A549 (cell line): ENCODE results near the gene ZNF785. TPM values are rescaled to one million over a fixed set of nuclear protein-coding genes. Genes with fewer than 3 reads are reported as not detected.

Source experiments
- ATAC-seq, 2 experiments: fragments of 200-7000 bp in 1 of 2; fragments of >200 bp in 1 of 2; cut with Nextera tagmentation in 1 of 2; cut with Tn5 transposase in 1 of 2; 3 replicates each; pipeline versions ENCODE4 v1.8.0 to v1.9.1; 2018 to 2020; ENCODE audit warnings: mild to moderate bottlenecking in 1 of 2, moderate library complexity in 1 of 2
- CTCF ChIA-PET: fragments of 300-600 bp; sonication (Branson Sonifier 250); formaldehyde crosslinking; extraction: SDS; loops from one replicate; lab custom pipeline; 2021; ENCODE audit warnings: antibody characterized with exemption, inconsistent platforms; lab: Yijun Ruan, JAX
- POLR2A ChIA-PET: fragments of 350-600 bp; formaldehyde crosslinking; extraction: SDS; loops from one replicate; lab custom pipeline; 2021; ENCODE audit warnings: antibody characterized with exemption, inconsistent platforms; lab: Yijun Ruan, JAX
- DNase-seq, 2 experiments: peaks; one replicate each; pipeline versions ENCODE4 v3.0.0 to v3.0.0-alpha.2; 2011 to 2016; ENCODE audit warnings: low read depth in 1 of 2, low spot score in 1 of 2
- FAIRE-seq: peaks from 2 replicates; lab custom pipeline; 2011; peaks lifted over from hg19 to GRCh38; lab: Jason Lieb, UNC
- H3K27ac ChIP-seq, 2 experiments: fragments of >200 bp; sonication (Bioruptor Twin); formaldehyde crosslinking; 3 replicates each; pipeline ENCODE4 v1.5.1; 2016 to 2017
- H3K4me1 ChIP-seq: fragments of >200 bp; sonication (Bioruptor Twin); formaldehyde crosslinking; 3 replicates; pipeline ENCODE4 v1.6.1; 2016
- H3K4me2 ChIP-seq: fragments of >200 bp; sonication (Bioruptor Twin); formaldehyde crosslinking; 3 replicates; pipeline ENCODE4 v1.6.1; 2016
- H3K4me3 ChIP-seq: fragments of >200 bp; sonication (Bioruptor Twin); formaldehyde crosslinking; 3 replicates; pipeline ENCODE4 v1.5.1; 2016
- H3K9me3 ChIP-seq: fragments of >200 bp; sonication (Bioruptor Twin); formaldehyde crosslinking; 3 replicates; pipeline ENCODE4 v1.6.1; 2016
- CBX2 ChIP-seq: fragments of 200-600 bp; sonication (generic); IDR thresholded peaks from 2 replicates; pipeline ENCODE4 v1.6.1; 2016; ENCODE audit warnings: low read depth, mild to moderate bottlenecking, borderline replicate concordance
- CHD2 ChIP-seq: fragments of 150-350 bp; IDR thresholded peaks from 2 replicates; pipeline ENCODE4 v1.6.1; 2014; ENCODE audit warnings: low read length; ENCODE audit not compliant: partially characterized antibody
- EHF ChIP-seq: fragments of 250-450 bp; sonication (Bioruptor Pico); IDR thresholded peaks from 2 replicates; pipeline ENCODE4 v1.5.0; 2020; ENCODE audit warnings: mild to moderate bottlenecking
- EHMT2 ChIP-seq: fragments of 200-600 bp; sonication (generic); IDR thresholded peaks from 2 replicates; pipeline ENCODE4 v1.6.1; 2016; ENCODE audit warnings: antibody characterized with exemption, low read depth, mild to moderate bottlenecking, moderate library complexity
- EP300 ChIP-seq, 2 experiments: fragments of >200 bp; sonication (Bioruptor Twin); formaldehyde crosslinking; IDR thresholded peaks; 2 replicates in 1 of 2; 3 replicates in 1 of 2; pipeline ENCODE4 v1.6.1; 2016 to 2017
- FOXS1 ChIP-seq: fragments of 250-450 bp; sonication (Bioruptor Pico); IDR thresholded peaks from 2 replicates; pipeline ENCODE4 v1.5.0; 2020; ENCODE audit warnings: mild to moderate bottlenecking, moderate library complexity
- GATA3 ChIP-seq: IDR thresholded peaks from 2 replicates; pipeline ENCODE4 v1.6.1; 2012; ENCODE audit warnings: borderline replicate concordance
- HES2 ChIP-seq: fragments of >200 bp; sonication (Bioruptor Twin); formaldehyde crosslinking; IDR thresholded peaks from 2 replicates; pipeline ENCODE4 v1.6.1; 2016
- HOXB5 ChIP-seq: fragments of 250-450 bp; sonication (Bioruptor Pico); IDR thresholded peaks from 2 replicates; pipeline ENCODE4 v1.5.0; 2020; ENCODE audit warnings: mild to moderate bottlenecking, moderate library complexity
- JUNB ChIP-seq: fragments of >200 bp; sonication (Bioruptor Twin); formaldehyde crosslinking; IDR thresholded peaks from 2 replicates; pipeline ENCODE4 v1.6.1; 2016
- KDM5A ChIP-seq: fragments of 200-600 bp; sonication (generic); IDR thresholded peaks from 2 replicates; pipeline ENCODE4 v1.6.1; 2016; ENCODE audit warnings: antibody characterized with exemption, mild to moderate bottlenecking
- MAZ ChIP-seq: fragments of 150-350 bp; IDR thresholded peaks from 2 replicates; pipeline ENCODE4 v1.6.1; 2014; ENCODE audit warnings: antibody characterized with exemption, low read depth, low read length, borderline replicate concordance
- MYC ChIP-seq: IDR thresholded peaks from 2 replicates; pipeline ENCODE4 v1.6.1; 2012; ENCODE audit warnings: mild to moderate bottlenecking, inconsistent platforms, low read length, improper control_type of control experiment, borderline replicate concordance
- NFE2L2 ChIP-seq: fragments of 150-350 bp; conservative IDR thresholded peaks from 2 replicates; pipeline ENCODE4 v1.6.1; 2014; ENCODE audit warnings: low read length
- POLR2A ChIP-seq: IDR thresholded peaks from 2 replicates; pipeline ENCODE4 v1.6.1; 2012; ENCODE audit warnings: mild to moderate bottlenecking, low read length
- RAD21 ChIP-seq, 2 experiments: fragments of >200 bp in 1 of 2; sonication (Bioruptor Twin) in 1 of 2; formaldehyde crosslinking in 1 of 2; IDR thresholded peaks in 1 of 2; conservative IDR thresholded peaks in 1 of 2; 2 replicates in 1 of 2; 3 replicates in 1 of 2; pipeline ENCODE4 v1.6.1; 2012 to 2018; ENCODE audit warnings: inconsistent platforms in 1 of 2
- REST ChIP-seq: fragments of 200-600 bp; sonication (generic); IDR thresholded peaks from 2 replicates; pipeline ENCODE4 v1.6.1; 2016; ENCODE audit warnings: antibody characterized with exemption, mild to moderate bottlenecking, moderate library complexity
- RFX5 ChIP-seq: fragments of 450-650 bp; IDR thresholded peaks from 2 replicates; pipeline ENCODE4 v1.7.1; 2014; ENCODE audit warnings: antibody characterized with exemption, mild to moderate bottlenecking, moderate library complexity
- WGBS: methylation state at CpG from one replicate; pipeline ENCODE4 v1.1.6; 2017; ENCODE audit errors: missing lambda C conversion rate; 5-methylcytosine and 5-hydroxymethylcytosine counted together
- polyA plus RNA-seq, 4 experiments: library from polyadenylated mRNA; depleted of rRNA in 3 of 4; stranded (reverse); fragments of >200 nt; fragmentation: RNase III in 1 of 4; extraction: RNeasy Plus Mini Kit Qiagen cat#74134 plus additional on column Dnase treatment in 1 of 4; gene quantifications; 2 replicates in 3 of 4; 3 replicates in 1 of 4; pipeline ENCODE4 v1.2.3, GENCODE V29; 2011 to 2017
- TF ChIP-seq, protein P1 (sequence below): IDR thresholded peaks from 2 replicates; pipeline ENCODE4 v1.6.1; 2012
- TF ChIP-seq, protein P2 (sequence below): IDR thresholded peaks from 2 replicates; pipeline ENCODE4 v1.6.1; 2012; ENCODE audit warnings: low read depth, borderline replicate concordance
- TF ChIP-seq, protein P3 (sequence below): fragments of 250-450 bp; sonication (Bioruptor Pico); IDR thresholded peaks from 2 replicates; pipeline ENCODE4 v1.5.0; 2020; ENCODE audit warnings: low read depth, mild to moderate bottlenecking, moderate library complexity
- TF ChIP-seq, protein P4 (sequence below): IDR thresholded peaks from 2 replicates; pipeline ENCODE4 v1.6.1; 2012
- TF ChIP-seq, protein P5 (sequence below): fragments of >200 bp; sonication (Bioruptor Twin); formaldehyde crosslinking; IDR thresholded peaks from 3 replicates; pipeline ENCODE4 v1.6.1; 2016

ZNF785 gene
- polyA plus RNA-seq, 2 of the 4 experiments (the other 2 are of a cell fraction): not detected

DNA sequence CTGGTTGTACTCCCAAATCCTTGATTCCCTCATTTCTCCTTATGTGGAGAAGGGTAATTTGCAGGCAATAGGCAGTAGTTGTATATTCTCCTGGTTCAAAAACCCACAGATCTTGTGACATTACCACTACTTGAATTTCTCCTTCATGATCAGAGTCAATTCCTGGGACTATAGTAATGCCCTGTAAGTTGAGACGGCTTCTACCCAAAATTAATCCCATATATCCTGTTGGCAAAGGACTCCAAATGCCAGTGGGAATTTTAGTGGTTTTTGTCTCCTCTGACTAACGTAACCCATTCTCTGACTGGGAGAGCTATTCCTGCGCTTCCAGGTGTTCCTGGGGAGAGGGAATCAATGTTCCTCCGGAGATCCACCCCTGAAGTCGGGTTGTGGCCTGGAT, 36.3 kb upstream of the ZNF785 start:
- no peaks in the 10 kb centered on the region for H3K9me3 ChIP-seq
- H3K4me3 ChIP-seq: no peak overlapping the region
- TF ChIP-seq CBX2: no peak
- TF ChIP-seq, protein P1, sequence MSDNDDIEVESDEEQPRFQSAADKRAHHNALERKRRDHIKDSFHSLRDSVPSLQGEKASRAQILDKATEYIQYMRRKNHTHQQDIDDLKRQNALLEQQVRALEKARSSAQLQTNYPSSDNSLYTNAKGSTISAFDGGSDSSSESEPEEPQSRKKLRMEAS: no peak
- TF ChIP-seq, protein P2, sequence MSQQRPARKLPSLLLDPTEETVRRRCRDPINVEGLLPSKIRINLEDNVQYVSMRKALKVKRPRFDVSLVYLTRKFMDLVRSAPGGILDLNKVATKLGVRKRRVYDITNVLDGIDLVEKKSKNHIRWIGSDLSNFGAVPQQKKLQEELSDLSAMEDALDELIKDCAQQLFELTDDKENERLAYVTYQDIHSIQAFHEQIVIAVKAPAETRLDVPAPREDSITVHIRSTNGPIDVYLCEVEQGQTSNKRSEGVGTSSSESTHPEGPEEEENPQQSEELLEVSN: no peak
- no peak for TF ChIP-seq POLR2A
- no peak for TF ChIP-seq GATA3
- TF ChIP-seq, protein P3, sequence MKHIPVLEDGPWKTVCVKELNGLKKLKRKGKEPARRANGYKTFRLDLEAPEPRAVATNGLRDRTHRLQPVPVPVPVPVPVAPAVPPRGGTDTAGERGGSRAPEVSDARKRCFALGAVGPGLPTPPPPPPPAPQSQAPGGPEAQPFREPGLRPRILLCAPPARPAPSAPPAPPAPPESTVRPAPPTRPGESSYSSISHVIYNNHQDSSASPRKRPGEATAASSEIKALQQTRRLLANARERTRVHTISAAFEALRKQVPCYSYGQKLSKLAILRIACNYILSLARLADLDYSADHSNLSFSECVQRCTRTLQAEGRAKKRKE (CRISPR knock-in tag): no peak
- TF ChIP-seq EHF: no peak
- no peak for TF ChIP-seq KDM5A
- TF ChIP-seq RAD21 (conservative IDR thresholded peaks at IDR 0.05 in 1 of 2, IDR thresholded peaks at IDR 0.05 in 1 of 2): no peak
- no peak for TF ChIP-seq NFE2L2
- no peak for TF ChIP-seq CHD2
- TF ChIP-seq, protein P4, sequence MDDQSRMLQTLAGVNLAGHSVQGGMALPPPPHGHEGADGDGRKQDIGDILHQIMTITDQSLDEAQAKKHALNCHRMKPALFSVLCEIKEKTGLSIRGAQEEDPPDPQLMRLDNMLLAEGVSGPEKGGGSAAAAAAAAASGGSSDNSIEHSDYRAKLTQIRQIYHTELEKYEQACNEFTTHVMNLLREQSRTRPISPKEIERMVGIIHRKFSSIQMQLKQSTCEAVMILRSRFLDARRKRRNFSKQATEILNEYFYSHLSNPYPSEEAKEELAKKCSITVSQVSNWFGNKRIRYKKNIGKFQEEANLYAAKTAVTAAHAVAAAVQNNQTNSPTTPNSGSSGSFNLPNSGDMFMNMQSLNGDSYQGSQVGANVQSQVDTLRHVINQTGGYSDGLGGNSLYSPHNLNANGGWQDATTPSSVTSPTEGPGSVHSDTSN: no peak
- TF ChIP-seq MYC: no peak
- TF ChIP-seq HES2: no peak
- no peak for TF ChIP-seq HOXB5
- no peak for TF ChIP-seq MAZ
- no peak overlapping the region for H3K27ac ChIP-seq
- CTCF ChIA-PET: interaction anchor here (0.8 to 5.6 kb wide), 6 partner anchors 9 to 196 kb away, joined by 3 to 20 read pairs (median 7); partner anchors contain the start of gene DCTPP1
- 73% methylated on average over 5 of the region's 5 CpGs for WGBS
- H3K4me1 ChIP-seq: no peaks in the 10 kb centered on the region
- POLR2A ChIA-PET: no interaction called here
- no peak overlapping the region for H3K4me2 ChIP-seq
- ATAC-seq (no peak), FAIRE-seq (no peak), DNase-seq (no peak)

GRCh38 chr16:30620169-30620568, 34.7 kb upstream of the ZNF785 start:
- no peak overlapping the region for H3K4me2 ChIP-seq
- H3K4me1 ChIP-seq: peaks cover 12% of the 10 kb centered on the region; the same call in 2 of the 3 replicates
- H3K9me3 ChIP-seq: no peaks in the 10 kb centered on the region
- no peak overlapping the region for H3K4me3 ChIP-seq
- TF ChIP-seq REST (no peak), HOXB5 (no peak), JUNB (no peak), KDM5A (no peak), EP300 (IDR thresholded peaks at IDR 0.05) (no peak), RFX5 (no peak), EHMT2 (no peak), EHF (no peak), FOXS1 (no peak)
- TF ChIP-seq, protein P4: no peak
- TF ChIP-seq, protein P5, sequence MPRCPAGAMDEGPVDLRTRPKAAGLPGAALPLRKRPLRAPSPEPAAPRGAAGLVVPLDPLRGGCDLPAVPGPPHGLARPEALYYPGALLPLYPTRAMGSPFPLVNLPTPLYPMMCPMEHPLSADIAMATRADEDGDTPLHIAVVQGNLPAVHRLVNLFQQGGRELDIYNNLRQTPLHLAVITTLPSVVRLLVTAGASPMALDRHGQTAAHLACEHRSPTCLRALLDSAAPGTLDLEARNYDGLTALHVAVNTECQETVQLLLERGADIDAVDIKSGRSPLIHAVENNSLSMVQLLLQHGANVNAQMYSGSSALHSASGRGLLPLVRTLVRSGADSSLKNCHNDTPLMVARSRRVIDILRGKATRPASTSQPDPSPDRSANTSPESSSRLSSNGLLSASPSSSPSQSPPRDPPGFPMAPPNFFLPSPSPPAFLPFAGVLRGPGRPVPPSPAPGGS: no peak
- no peak for ATAC-seq
- 46% methylated on average over 3 of the region's 3 CpGs for WGBS
- no peak for DNase-seq
- CTCF ChIA-PET: interaction anchor here (1.1 to 5.6 kb wide), 8 partner anchors 7 to 249 kb away, joined by 3 to 20 read pairs (median 8); partner anchors contain the start of gene DCTPP1
- no peak overlapping the region for H3K27ac ChIP-seq
- no peak for FAIRE-seq
- POLR2A ChIA-PET: interaction anchor here (1.1 kb wide), 1 partner anchor 10 kb away, joined by 4 read pairs; the partner anchor contains the start of gene ZNF689
